NCI-H69 (cell line): ENCODE data around the gene RBM4.

Experiments
- DNase-seq: peaks from one replicate; lab custom pipeline; 2025; lab: John Stamatoyannopoulos, UW

Gene RBM4

GRCh38 chr11:66689661-66690590 is 51.4 kb downstream of the RBM4 start:
- no peak for DNase-seq

- DNase-seq: no peak
These were observed 52.9 kb downstream of the RBM4 start for GRCh38 chr11:66691311-66691980.

- no peak for DNase-seq
These were observed 53.9 kb downstream of the RBM4 start for GRCh38 chr11:66692446-66692845.

GRCh38 chr11:66692871-66693331 is 54.4 kb downstream of the RBM4 start:
- DNase-seq: no peak

GRCh38 chr11:66693356-66694055 is 55.0 kb downstream of the RBM4 start:
- DNase-seq: no peak

GRCh38 chr11:66694056-66694410 is 55.5 kb downstream of the RBM4 start:
- DNase-seq: no peak

- DNase-seq: peak; percentile 92
These were observed 56.3 kb downstream of the RBM4 start for GRCh38 chr11:66694732-66695207.
